HG03196 (cell line): Measurements from ENCODE around the gene RNF169.
"Not testable (repeated sequence)": the region's sequence is repeated elsewhere in the genome, so short reads cannot be mapped to it uniquely, and the experiment has no call there.

Source experiments
- ATAC-seq: cut with Tn5 transposase; IDR thresholded peaks from one replicate; pipeline ENCODE4 v1.9.1; 2021; ENCODE audit not compliant: unreplicated experiment

The RNF169 gene

GRCh38 chr11:74726547-74727182 lies 22.0 kb upstream of the RNF169 start:
- ATAC-seq = no peak

- no peak for ATAC-seq
These were observed 19.3 kb upstream of the RNF169 start for GRCh38 chr11:74729397-74729796.

- no peak for ATAC-seq
These were observed 17.9 kb upstream of the RNF169 start for GRCh38 chr11:74730571-74731260.

GRCh38 chr11:74731301-74732094 lies 17.2 kb upstream of the RNF169 start, which contains the start of gene CHRDL2:
Gene CHRDL2, minus strand, starts transcription at chr11:74731426. Its CDS starts 538 bp downstream, at chr11:74730888.
- ATAC-seq = no peak

- no peak for ATAC-seq
These were observed 14.1 kb upstream of the RNF169 start for GRCh38 chr11:74734559-74734925.

GRCh38 chr11:74735365-74735928 lies 13.2 kb upstream of the RNF169 start:
- no peak for ATAC-seq

GRCh38 chr11:74736031-74736430 lies 12.6 kb upstream of the RNF169 start:
- no peak for ATAC-seq

GRCh38 chr11:74739546-74740270 lies 8.9 kb upstream of the RNF169 start:
- ATAC-seq = no peak

GRCh38 chr11:74742070-74742469 lies 6.6 kb upstream of the RNF169 start:
- ATAC-seq = no peak

GRCh38 chr11:74743640-74744039 lies 5.0 kb upstream of the RNF169 start:
- ATAC-seq = no peak

- no peak for ATAC-seq
These were observed 4.4 kb upstream of the RNF169 start for GRCh38 chr11:74744277-74744676.

- ATAC-seq = no peak
These were observed 1.8 kb upstream of the RNF169 start for GRCh38 chr11:74746868-74747267.

- ATAC-seq = peak; percentile 42
These were observed 697 bp downstream of the RNF169 start for GRCh38 chr11:74749127-74749964.

GRCh38 chr11:74749965-74750296 lies 1.3 kb downstream of the RNF169 start:
- no peak for ATAC-seq

- not testable (repeated sequence) for ATAC-seq
These were observed 1.9 kb downstream of the RNF169 start for GRCh38 chr11:74750598-74750997.

GRCh38 chr11:74751303-74751702 lies 2.7 kb downstream of the RNF169 start:
- ATAC-seq = no peak

- ATAC-seq = no peak
These were observed 6.0 kb downstream of the RNF169 start for GRCh38 chr11:74754507-74755252.

- ATAC-seq = no peak
These were observed 6.8 kb downstream of the RNF169 start for GRCh38 chr11:74755395-74755995.

GRCh38 chr11:74756571-74756970 lies 7.9 kb downstream of the RNF169 start:
- ATAC-seq = no peak
